Testis (tissue), 2 donors: Measurements from ENCODE around the gene CELA3A.
"Not testable (repeated sequence)": the region's sequence is repeated elsewhere in the genome, so short reads cannot be mapped to it uniquely, and the experiment has no call there.

Experiments used
- POLR2A ChIP-seq: fragments of 450-650 bp; IDR thresholded peaks from one replicate; pipeline ENCODE4 v1.6.1; 2017; ENCODE audit warnings: antibody characterized with exemption, mild to moderate bottlenecking, moderate library complexity
- TF ChIP-seq, protein P1 (sequence below), 3 experiments: fragments of 450-650 bp in 2 of 3; fragments of 200-600 bp in 1 of 3; sonication (generic) in 1 of 3; IDR thresholded peaks; one replicate each; pipeline ENCODE4 v1.5.1; 2016 to 2019; ENCODE audit warnings: antibody characterized with exemption in 3 of 3, mild to moderate bottlenecking in 2 of 3, moderate library complexity in 1 of 3

DNA sequence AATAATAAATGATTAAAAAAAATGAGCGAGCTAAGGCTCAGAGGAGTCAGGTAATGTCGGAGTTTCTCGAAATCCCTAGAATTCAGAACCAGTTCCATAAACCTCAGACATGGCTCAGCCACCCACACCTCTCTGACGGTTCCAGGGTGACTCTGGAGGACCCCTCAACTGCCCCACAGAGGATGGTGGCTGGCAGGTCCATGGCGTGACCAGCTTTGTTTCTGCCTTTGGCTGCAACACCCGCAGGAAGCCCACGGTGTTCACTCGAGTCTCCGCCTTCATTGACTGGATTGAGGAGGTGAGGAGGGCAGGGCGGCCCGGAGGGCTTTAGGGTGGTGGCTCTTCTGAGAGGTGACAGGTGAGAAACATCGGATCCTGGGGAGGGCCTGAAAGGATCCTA lies 15.1 kb upstream of the CELA3A start:
- TF ChIP-seq, protein P1, sequence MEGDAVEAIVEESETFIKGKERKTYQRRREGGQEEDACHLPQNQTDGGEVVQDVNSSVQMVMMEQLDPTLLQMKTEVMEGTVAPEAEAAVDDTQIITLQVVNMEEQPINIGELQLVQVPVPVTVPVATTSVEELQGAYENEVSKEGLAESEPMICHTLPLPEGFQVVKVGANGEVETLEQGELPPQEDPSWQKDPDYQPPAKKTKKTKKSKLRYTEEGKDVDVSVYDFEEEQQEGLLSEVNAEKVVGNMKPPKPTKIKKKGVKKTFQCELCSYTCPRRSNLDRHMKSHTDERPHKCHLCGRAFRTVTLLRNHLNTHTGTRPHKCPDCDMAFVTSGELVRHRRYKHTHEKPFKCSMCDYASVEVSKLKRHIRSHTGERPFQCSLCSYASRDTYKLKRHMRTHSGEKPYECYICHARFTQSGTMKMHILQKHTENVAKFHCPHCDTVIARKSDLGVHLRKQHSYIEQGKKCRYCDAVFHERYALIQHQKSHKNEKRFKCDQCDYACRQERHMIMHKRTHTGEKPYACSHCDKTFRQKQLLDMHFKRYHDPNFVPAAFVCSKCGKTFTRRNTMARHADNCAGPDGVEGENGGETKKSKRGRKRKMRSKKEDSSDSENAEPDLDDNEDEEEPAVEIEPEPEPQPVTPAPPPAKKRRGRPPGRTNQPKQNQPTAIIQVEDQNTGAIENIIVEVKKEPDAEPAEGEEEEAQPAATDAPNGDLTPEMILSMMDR (IDR thresholded peaks at IDR 0.05) = not testable (repeated sequence)
- TF ChIP-seq POLR2A = not testable (repeated sequence)
